Middle frontal gyrus (tissue), 1 donor: ENCODE measurements around the gene CPTP.
A peak's percentile ranks its signal among the peaks of the same experiment; 100 is the strongest.

Source experiments
- DNase-seq: peaks from one replicate; pipeline ENCODE4 v3.0.0-alpha.2; 2015; ENCODE audit warnings: low spot score; ENCODE audit errors: extremely low spot score

Gene CPTP

GRCh38 chr1:1324524-1325287 is at the start of gene CPTP, which contains the start of gene INTS11:
Gene CPTP (plus strand): TSS chr1:1324802. CDS start chr1:1326911, 2,109 bp downstream.
Gene INTS11 (minus strand): TSS chr1:1324660. CDS start chr1:1324608, 52 bp downstream.
- DNase-seq, result peak; percentile 84

- no peak for DNase-seq
Measured at GRCh38 chr1:1274931-1275431, 49.6 kb upstream of the CPTP start.

GRCh38 chr1:1275836-1276235 is 48.8 kb upstream of the CPTP start:
- DNase-seq, result no peak

- DNase-seq, result no peak
Measured at GRCh38 chr1:1278620-1279019, 46.0 kb upstream of the CPTP start.

- DNase-seq, result no peak
Measured at GRCh38 chr1:1279028-1279427, 45.6 kb upstream of the CPTP start.

- DNase-seq, result no peak
Measured at GRCh38 chr1:1280782-1281481, 43.7 kb upstream of the CPTP start.

- no peak for DNase-seq
Measured at GRCh38 chr1:1281533-1282321, 42.9 kb upstream of the CPTP start.

- DNase-seq, result no peak
Measured at GRCh38 chr1:1282998-1283397, 41.6 kb upstream of the CPTP start.

- DNase-seq, result no peak
Measured at GRCh38 chr1:1283821-1284220, 40.8 kb upstream of the CPTP start.

- no peak for DNase-seq
Measured at GRCh38 chr1:1284221-1285101, 40.1 kb upstream of the CPTP start.

- no peak for DNase-seq
Measured at GRCh38 chr1:1285102-1285571, 39.5 kb upstream of the CPTP start.

GRCh38 chr1:1285611-1286311 is 38.8 kb upstream of the CPTP start:
- no peak for DNase-seq

GRCh38 chr1:1286313-1287261 is 38.0 kb upstream of the CPTP start:
- DNase-seq, result no peak

GRCh38 chr1:1287288-1288110 is 37.1 kb upstream of the CPTP start:
- DNase-seq, result no peak

GRCh38 chr1:1290238-1290731 is 34.3 kb upstream of the CPTP start:
- no peak for DNase-seq

- no peak for DNase-seq
Measured at GRCh38 chr1:1291023-1291528, 33.5 kb upstream of the CPTP start.
